ENCODE results near the gene PRPF31.
A peak's percentile ranks its signal among the peaks of the same experiment; 100 is the strongest.

Gene PRPF31, protein sequence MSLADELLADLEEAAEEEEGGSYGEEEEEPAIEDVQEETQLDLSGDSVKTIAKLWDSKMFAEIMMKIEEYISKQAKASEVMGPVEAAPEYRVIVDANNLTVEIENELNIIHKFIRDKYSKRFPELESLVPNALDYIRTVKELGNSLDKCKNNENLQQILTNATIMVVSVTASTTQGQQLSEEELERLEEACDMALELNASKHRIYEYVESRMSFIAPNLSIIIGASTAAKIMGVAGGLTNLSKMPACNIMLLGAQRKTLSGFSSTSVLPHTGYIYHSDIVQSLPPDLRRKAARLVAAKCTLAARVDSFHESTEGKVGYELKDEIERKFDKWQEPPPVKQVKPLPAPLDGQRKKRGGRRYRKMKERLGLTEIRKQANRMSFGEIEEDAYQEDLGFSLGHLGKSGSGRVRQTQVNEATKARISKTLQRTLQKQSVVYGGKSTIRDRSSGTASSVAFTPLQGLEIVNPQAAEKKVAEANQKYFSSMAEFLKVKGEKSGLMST

DNA sequence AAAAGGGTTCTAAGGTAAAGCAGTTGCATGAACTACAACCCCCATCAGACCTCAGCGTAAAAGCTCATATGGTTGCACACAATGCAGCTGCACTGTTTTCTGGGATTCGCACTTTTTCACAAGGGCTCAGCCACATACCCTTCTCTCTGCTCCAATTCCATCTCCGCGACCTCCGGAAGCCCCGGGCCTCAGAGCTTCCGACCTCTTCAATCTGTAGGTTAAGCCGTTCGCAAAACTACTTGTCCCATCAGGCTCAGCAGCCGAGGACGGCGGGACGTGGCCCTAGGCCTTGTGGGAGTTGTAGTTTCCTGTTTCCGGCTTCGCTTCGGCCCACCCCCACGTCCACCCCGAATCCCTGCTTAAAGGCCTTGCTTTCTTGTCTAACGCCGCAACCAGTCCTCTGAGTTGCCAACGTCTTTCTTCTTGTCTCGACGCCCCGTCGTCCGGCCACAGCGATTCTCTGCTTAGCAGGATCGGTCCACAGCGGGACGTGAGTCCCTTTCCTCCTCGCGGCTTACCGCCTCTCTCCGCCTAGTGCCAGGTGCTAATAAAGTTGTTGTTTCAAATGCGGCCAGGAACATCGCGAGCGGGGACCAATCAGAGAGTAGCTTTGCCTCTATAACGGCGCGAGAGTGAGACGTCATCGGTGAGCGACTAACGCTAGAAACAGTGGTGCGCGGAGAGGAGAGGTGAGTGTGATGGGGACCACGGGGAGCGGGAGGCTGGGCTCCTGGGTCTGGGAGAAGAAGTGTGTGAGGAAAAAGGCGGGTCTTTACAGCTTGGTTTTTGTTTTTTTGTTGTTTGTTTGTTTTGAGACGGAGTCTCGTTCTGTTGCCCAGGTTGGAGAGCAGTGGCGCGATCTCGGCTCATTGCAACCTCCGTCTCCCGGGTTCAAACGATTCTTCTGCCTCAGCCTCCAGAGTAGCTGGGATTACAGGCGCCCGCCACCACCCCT lies at the start of gene PRPF31, which contains the start of gene TFPT:
TSS of gene PRPF31 (plus strand) at position 646 of the 955 bp plus-strand sequence. CDS start 2,525 bp downstream, outside the sequence.
TSS of gene TFPT (minus strand) at position 549 of the 955 bp plus-strand sequence. CDS start at position 161, 388 bp downstream.
- Histone ChIP-seq H3K27ac (peak within 1 kb of the TSS; percentile 98), H3K9me3 (no peaks in the 10 kb centered on the region), H3K36me3 (peaks cover 31% of the 10 kb centered on the region), H3K4me1 (ENCODE audit: control insufficient read depth in 1 of 2, insufficient read depth in 1 of 2, low read depth in 1 of 2, low read length in 1 of 2) (peaks cover 23 to 24% of the 10 kb centered on the region in 2 experiments), H3K4me3 (ENCODE audit: low read depth in 1 of 2, low read length in 1 of 2) (peak within 1 kb of the TSS; percentile 97 to 99), H3K27me3 (no peaks in the 10 kb centered on the region)
- TF ChIP-seq, protein P1, sequence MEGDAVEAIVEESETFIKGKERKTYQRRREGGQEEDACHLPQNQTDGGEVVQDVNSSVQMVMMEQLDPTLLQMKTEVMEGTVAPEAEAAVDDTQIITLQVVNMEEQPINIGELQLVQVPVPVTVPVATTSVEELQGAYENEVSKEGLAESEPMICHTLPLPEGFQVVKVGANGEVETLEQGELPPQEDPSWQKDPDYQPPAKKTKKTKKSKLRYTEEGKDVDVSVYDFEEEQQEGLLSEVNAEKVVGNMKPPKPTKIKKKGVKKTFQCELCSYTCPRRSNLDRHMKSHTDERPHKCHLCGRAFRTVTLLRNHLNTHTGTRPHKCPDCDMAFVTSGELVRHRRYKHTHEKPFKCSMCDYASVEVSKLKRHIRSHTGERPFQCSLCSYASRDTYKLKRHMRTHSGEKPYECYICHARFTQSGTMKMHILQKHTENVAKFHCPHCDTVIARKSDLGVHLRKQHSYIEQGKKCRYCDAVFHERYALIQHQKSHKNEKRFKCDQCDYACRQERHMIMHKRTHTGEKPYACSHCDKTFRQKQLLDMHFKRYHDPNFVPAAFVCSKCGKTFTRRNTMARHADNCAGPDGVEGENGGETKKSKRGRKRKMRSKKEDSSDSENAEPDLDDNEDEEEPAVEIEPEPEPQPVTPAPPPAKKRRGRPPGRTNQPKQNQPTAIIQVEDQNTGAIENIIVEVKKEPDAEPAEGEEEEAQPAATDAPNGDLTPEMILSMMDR (IDR thresholded peaks at IDR 0.05), result no peak

DNA sequence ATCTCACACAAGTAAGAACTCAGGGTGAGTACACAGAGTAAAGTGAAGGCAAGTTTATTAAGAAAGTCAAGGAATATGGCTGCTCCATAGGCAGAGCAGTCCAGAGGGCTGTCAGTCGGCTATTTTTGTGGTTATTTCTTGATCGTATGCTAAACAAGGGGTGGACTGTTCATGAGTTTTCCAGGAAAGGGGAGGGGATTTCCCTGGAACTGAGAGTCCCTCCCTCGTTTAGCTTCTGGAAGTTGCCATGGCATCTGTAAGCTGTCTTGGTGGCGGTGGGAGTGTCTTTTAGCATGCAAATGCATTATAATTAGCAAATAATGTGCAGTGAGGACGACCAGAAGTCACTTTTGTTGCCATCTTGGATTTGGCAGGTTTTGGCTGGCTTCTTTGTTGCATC lies 46.1 kb upstream of the PRPF31 start:
- Histone ChIP-seq H3K27me3 (no peaks in the 10 kb centered on the region), H3K9me3 (no peaks in the 10 kb centered on the region), H3K4me3 (ENCODE audit: low read depth in 1 of 2, low read length in 1 of 2) (no peak overlapping the region), H3K27ac (peak overlapping the region; percentile 1), H3K36me3 (peaks cover 11% of the 10 kb centered on the region), H3K4me1 (ENCODE audit: control insufficient read depth in 1 of 2, insufficient read depth in 1 of 2, low read depth in 1 of 2, low read length in 1 of 2) (peaks cover under 1 to 4% of the 10 kb centered on the region in 2 experiments)
- TF ChIP-seq, protein P1 (IDR thresholded peaks at IDR 0.05), result no peak

DNA sequence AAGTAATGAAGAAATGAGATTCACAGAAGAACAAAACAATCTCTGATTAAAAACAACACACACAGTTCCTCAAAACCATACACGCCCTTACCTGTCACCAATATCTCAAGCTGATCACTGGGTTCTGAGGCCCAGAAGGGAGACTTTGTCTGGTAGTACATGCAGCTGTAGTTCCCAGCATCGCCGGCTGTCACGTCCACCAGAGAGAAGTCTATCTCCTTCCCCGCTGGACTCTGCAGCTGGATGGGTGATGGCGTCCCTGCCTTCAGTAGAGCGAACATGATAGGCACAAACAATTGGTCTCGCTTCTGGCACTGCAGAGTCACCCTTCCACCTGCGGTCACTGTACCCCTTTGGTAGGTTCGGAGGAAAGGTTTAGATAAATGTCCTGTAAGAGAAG lies 41.7 kb upstream of the PRPF31 start:
- no peaks in the 10 kb centered on the region for H3K9me3 ChIP-seq

DNA sequence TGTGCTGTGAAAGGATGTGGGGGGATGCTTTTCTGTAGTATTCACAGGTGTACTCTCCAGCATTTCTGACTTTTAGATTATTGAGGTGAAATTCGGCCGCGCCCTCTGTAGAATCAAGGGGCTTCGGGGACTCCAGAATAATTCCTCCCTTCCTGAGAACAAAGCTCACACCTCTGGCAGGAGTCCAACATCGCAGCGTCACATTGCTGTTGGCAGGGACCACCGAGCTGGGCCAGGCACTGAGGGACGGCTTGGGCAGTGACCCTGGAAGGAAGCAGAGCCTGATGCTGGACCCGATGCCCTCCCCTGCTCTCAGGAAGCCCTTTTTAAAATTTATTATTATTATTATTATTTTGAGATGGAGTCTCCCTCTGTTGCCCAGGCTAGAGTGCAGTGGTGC lies 40.7 kb upstream of the PRPF31 start:
- H3K4me3 ChIP-seq (ENCODE audit: low read depth in 1 of 2, low read length in 1 of 2), result no peak overlapping the region

More for the DNA sequence above, 41.7 kb upstream of the PRPF31 start:
- TF ChIP-seq, protein P1 (IDR thresholded peaks at IDR 0.05), result no peak
- Histone ChIP-seq H3K27ac (no peak overlapping the region), H3K4me1 (ENCODE audit: control insufficient read depth in 1 of 2, insufficient read depth in 1 of 2, low read depth in 1 of 2, low read length in 1 of 2) (peaks cover 30 to 32% of the 10 kb centered on the region in 2 experiments), H3K27me3 (no peaks in the 10 kb centered on the region), H3K36me3 (peaks cover 7% of the 10 kb centered on the region), H3K4me3 (ENCODE audit: low read depth in 1 of 2, low read length in 1 of 2) (no peak overlapping the region)

DNA sequence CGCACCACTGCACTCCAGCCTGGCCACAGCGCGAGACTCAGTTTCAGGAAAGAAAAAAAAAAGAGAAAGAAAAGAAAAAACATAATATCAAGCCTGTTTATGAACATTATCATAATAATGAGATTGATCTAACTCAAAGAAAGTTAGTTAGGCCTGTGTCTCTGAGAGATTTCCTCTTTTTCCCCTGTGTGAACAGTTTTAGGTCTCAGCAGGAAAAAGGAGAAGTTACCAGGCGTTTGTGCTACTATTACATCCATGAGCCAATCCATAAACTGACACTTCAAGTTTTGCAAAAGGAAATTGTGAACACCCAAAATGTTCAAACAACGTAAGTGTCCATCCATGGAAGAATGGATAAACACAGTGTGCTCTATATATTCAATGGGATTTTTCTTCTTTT lies 38.2 kb upstream of the PRPF31 start:
- H3K4me3 ChIP-seq (ENCODE audit: low read depth in 1 of 2, low read length in 1 of 2), result peak overlapping the region; percentile 6 to 21
- H3K27me3 ChIP-seq, result no peaks in the 10 kb centered on the region
- H3K27ac ChIP-seq, result peak overlapping the region; percentile 83
- peaks cover 42 to 49% of the 10 kb centered on the region in 2 experiments for H3K4me1 ChIP-seq (ENCODE audit: control insufficient read depth in 1 of 2, insufficient read depth in 1 of 2, low read depth in 1 of 2, low read length in 1 of 2)
- H3K36me3 ChIP-seq, result no peaks in the 10 kb centered on the region
- H3K9me3 ChIP-seq, result no peaks in the 10 kb centered on the region
- TF ChIP-seq, protein P1 (IDR thresholded peaks at IDR 0.05), result no peak

More for the DNA sequence above, 40.7 kb upstream of the PRPF31 start:
- no peaks in the 10 kb centered on the region for H3K9me3 ChIP-seq
- H3K27ac ChIP-seq, result no peak overlapping the region
- H3K36me3 ChIP-seq, result no peaks in the 10 kb centered on the region
- no peaks in the 10 kb centered on the region for H3K27me3 ChIP-seq
- TF ChIP-seq, protein P1 (IDR thresholded peaks at IDR 0.05), result no peak
- H3K4me1 ChIP-seq (ENCODE audit: control insufficient read depth in 1 of 2, insufficient read depth in 1 of 2, low read depth in 1 of 2, low read length in 1 of 2), result peaks cover 30 to 33% of the 10 kb centered on the region in 2 experiments

All from neutrophil (primary cell).